WTC11 (cell line): ENCODE results near the gene LSM7.

ENCODE experiments used
- ELF4 ChIP-seq: sonication (generic); formaldehyde crosslinking; IDR thresholded peaks from 2 replicates; pipeline ENCODE4 v1.8.1; 2022; ENCODE audit warnings: low read depth, mild to moderate bottlenecking, moderate library complexity, missing genetic modification reagents
- JUN ChIP-seq: sonication (generic); formaldehyde crosslinking; IDR thresholded peaks from 2 replicates; pipeline ENCODE4 v1.8.0; 2023; ENCODE audit warnings: mild to moderate bottlenecking, missing genetic modification reagents
- MYBL2 ChIP-seq: sonication (generic); formaldehyde crosslinking; IDR thresholded peaks from 2 replicates; pipeline ENCODE4 v1.8.1; 2023; ENCODE audit warnings: mild to moderate bottlenecking, moderate library complexity, missing genetic modification reagents
- SP1 ChIP-seq: sonication (generic); formaldehyde crosslinking; conservative IDR thresholded peaks from 2 replicates; pipeline ENCODE4 v1.8.1; 2022; ENCODE audit warnings: missing genetic modification reagents
- ZBTB21 ChIP-seq: sonication (generic); formaldehyde crosslinking; IDR thresholded peaks from 2 replicates; pipeline ENCODE4 v1.8.1; 2023; ENCODE audit warnings: mild to moderate bottlenecking, missing genetic modification reagents, borderline replicate concordance
- ZNF121 ChIP-seq: sonication (generic); formaldehyde crosslinking; IDR thresholded peaks from 2 replicates; pipeline ENCODE4 v1.8.0; 2023; ENCODE audit warnings: missing genetic modification reagents
- ZNF263 ChIP-seq: sonication (generic); formaldehyde crosslinking; IDR thresholded peaks from 2 replicates; pipeline ENCODE4 v1.8.1; 2022; ENCODE audit warnings: low read depth, mild to moderate bottlenecking, moderate library complexity, missing genetic modification reagents
- TF ChIP-seq, protein P1 (sequence below): fragments of 200-600 bp; IDR thresholded peaks from 2 replicates; pipeline ENCODE4 v1.8.0; 2022; ENCODE audit warnings: antibody characterized with exemption
- TF ChIP-seq, protein P2 (sequence below): sonication (generic); formaldehyde crosslinking; conservative IDR thresholded peaks from 2 replicates; pipeline ENCODE4 v1.8.1; 2022; ENCODE audit warnings: mild to moderate bottlenecking, missing genetic modification reagents
- TF ChIP-seq, protein P3 (sequence below): sonication (generic); formaldehyde crosslinking; IDR thresholded peaks from 2 replicates; pipeline ENCODE4 v1.8.1; 2023; ENCODE audit warnings: mild to moderate bottlenecking, missing genetic modification reagents, moderate library complexity
- TF ChIP-seq, protein P4 (sequence below): sonication (generic); formaldehyde crosslinking; IDR thresholded peaks from 2 replicates; pipeline ENCODE4 v1.8.0; 2022; ENCODE audit warnings: missing genetic modification reagents

DNA sequence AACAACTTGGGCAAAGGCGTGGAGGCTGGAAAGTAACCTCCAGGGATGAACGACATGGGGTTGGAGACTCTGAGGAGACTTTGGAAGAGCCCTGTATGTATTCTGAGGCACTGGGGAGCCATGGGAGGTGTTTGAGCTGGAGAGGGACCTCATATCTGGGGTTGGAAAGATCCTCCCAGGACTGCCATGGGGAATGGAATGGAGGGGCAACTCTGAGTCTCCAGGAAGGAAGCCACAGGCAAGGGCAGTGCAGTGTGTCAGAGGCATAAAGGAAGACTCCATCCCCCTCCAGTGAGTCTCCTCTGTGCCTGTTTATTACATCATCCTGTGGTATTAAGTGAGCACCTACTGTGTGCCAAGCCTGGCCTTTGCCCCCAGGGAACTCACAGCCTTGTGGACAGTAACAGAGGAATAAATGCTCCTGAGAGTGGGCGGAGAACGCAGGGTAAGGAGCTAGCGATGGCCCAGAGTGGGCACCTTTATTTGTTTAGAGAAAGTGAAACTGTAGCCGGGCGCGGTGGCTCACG, 54.1 kb downstream of the LSM7 start:
- TF ChIP-seq, protein P1, sequence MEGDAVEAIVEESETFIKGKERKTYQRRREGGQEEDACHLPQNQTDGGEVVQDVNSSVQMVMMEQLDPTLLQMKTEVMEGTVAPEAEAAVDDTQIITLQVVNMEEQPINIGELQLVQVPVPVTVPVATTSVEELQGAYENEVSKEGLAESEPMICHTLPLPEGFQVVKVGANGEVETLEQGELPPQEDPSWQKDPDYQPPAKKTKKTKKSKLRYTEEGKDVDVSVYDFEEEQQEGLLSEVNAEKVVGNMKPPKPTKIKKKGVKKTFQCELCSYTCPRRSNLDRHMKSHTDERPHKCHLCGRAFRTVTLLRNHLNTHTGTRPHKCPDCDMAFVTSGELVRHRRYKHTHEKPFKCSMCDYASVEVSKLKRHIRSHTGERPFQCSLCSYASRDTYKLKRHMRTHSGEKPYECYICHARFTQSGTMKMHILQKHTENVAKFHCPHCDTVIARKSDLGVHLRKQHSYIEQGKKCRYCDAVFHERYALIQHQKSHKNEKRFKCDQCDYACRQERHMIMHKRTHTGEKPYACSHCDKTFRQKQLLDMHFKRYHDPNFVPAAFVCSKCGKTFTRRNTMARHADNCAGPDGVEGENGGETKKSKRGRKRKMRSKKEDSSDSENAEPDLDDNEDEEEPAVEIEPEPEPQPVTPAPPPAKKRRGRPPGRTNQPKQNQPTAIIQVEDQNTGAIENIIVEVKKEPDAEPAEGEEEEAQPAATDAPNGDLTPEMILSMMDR, result no peak
- no peak for TF ChIP-seq ZNF121 (CRISPR knock-in tag)
- TF ChIP-seq, protein P2, sequence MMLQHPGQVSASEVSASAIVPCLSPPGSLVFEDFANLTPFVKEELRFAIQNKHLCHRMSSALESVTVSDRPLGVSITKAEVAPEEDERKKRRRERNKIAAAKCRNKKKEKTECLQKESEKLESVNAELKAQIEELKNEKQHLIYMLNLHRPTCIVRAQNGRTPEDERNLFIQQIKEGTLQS, result no peak
- no peak for TF ChIP-seq JUN
- no peak for TF ChIP-seq MYBL2 (CRISPR knock-in tag)
- TF ChIP-seq ZBTB21 (CRISPR knock-in tag), result no peak
- TF ChIP-seq, protein P3, sequence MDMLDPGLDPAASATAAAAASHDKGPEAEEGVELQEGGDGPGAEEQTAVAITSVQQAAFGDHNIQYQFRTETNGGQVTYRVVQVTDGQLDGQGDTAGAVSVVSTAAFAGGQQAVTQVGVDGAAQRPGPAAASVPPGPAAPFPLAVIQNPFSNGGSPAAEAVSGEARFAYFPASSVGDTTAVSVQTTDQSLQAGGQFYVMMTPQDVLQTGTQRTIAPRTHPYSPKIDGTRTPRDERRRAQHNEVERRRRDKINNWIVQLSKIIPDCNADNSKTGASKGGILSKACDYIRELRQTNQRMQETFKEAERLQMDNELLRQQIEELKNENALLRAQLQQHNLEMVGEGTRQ, result no peak
- no peak for TF ChIP-seq SP1 (CRISPR knock-in tag)
- TF ChIP-seq ZNF263 (CRISPR knock-in tag), result no peak
- TF ChIP-seq, protein P4, sequence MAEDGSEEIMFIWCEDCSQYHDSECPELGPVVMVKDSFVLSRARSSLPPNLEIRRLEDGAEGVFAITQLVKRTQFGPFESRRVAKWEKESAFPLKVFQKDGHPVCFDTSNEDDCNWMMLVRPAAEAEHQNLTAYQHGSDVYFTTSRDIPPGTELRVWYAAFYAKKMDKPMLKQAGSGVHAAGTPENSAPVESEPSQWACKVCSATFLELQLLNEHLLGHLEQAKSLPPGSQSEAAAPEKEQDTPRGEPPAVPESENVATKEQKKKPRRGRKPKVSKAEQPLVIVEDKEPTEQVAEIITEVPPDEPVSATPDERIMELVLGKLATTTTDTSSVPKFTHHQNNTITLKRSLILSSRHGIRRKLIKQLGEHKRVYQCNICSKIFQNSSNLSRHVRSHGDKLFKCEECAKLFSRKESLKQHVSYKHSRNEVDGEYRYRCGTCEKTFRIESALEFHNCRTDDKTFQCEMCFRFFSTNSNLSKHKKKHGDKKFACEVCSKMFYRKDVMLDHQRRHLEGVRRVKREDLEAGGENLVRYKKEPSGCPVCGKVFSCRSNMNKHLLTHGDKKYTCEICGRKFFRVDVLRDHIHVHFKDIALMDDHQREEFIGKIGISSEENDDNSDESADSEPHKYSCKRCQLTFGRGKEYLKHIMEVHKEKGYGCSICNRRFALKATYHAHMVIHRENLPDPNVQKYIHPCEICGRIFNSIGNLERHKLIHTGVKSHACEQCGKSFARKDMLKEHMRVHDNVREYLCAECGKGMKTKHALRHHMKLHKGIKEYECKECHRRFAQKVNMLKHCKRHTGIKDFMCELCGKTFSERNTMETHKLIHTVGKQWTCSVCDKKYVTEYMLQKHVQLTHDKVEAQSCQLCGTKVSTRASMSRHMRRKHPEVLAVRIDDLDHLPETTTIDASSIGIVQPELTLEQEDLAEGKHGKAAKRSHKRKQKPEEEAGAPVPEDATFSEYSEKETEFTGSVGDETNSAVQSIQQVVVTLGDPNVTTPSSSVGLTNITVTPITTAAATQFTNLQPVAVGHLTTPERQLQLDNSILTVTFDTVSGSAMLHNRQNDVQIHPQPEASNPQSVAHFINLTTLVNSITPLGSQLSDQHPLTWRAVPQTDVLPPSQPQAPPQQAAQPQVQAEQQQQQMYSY (CRISPR knock-in tag), result no peak
- no peak for TF ChIP-seq ELF4 (CRISPR knock-in tag)
